ENCODE results near the gene IHH. TPM values are rescaled to one million over a fixed set of nuclear protein-coding genes. Genes with fewer than 3 reads are reported as not detected.

IHH gene
- total and polyA plus RNA-seq, 2 of the 8 experiments (the other 6 are each of a cell fraction or from before 2014, with no cell fraction given) = 0.03 TPM; not detected in 1

DNA sequence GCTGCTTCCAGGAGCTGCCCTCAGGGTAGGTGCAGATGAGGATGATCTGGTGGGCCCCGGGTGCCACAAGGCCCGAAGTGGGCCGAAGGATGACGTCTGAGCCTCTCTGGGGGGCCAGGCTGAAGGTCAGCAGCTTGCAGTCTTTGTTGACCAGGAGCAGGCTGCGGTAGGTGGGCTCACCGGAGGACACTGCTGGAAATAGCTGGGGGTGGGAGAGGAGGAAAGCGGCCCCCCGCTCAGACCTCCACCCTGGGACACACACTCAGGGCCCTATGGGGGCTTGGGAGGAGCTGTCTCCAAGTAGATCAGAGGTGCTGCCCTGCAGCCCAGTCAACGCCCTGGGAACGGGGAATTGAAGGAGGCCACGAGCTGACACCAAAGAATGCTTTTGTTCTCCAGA lies 36.7 kb downstream of the IHH start (continued):
- TF ChIP-seq, protein P1, sequence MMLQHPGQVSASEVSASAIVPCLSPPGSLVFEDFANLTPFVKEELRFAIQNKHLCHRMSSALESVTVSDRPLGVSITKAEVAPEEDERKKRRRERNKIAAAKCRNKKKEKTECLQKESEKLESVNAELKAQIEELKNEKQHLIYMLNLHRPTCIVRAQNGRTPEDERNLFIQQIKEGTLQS (IDR thresholded peaks at IDR 0.05; ENCODE audit: insufficient read depth, low read depth, low read length) = no peak
- TF ChIP-seq GTF2F1 (IDR thresholded peaks at IDR 0.05; ENCODE audit: borderline replicate concordance, low read depth, low read length) = no peak
- no peak for TF ChIP-seq SAP30 (IDR thresholded peaks at IDR 0.05; ENCODE audit: insufficient read depth, insufficient replicate concordance, low read length)
- no peak for TF ChIP-seq RBBP5 (IDR thresholded peaks at IDR 0.05; ENCODE audit: borderline replicate concordance, low read depth, low read length)

All from H1 (cell line).